HEK293 (cell line): ENCODE data around the gene PPP4R1.

Experiments
- CTCF ChIP-seq: fragments of 450-650 bp; formaldehyde crosslinking; IDR thresholded peaks from 2 replicates; pipeline ENCODE4 v1.5.1; 2016; ENCODE audit warnings: missing biosample characterization, missing genetic modification characterization
- MYNN ChIP-seq: fragments of 450-650 bp; formaldehyde crosslinking; IDR thresholded peaks from 2 replicates; pipeline ENCODE4 v1.5.1; 2016; ENCODE audit warnings: missing biosample characterization, missing genetic modification characterization, borderline replicate concordance
- REST ChIP-seq: fragments of 450-650 bp; formaldehyde crosslinking; IDR thresholded peaks from 2 replicates; pipeline ENCODE4 v1.5.1; 2016; ENCODE audit warnings: missing biosample characterization, missing genetic modification characterization
- YY1 ChIP-seq: fragments of 450-650 bp; formaldehyde crosslinking; IDR thresholded peaks from 2 replicates; pipeline ENCODE4 v1.5.1; 2018; ENCODE audit warnings: missing biosample characterization, missing genetic modification characterization
- ZNF121 ChIP-seq: fragments of 450-650 bp; formaldehyde crosslinking; IDR thresholded peaks from 2 replicates; pipeline ENCODE4 v1.5.1; 2016; ENCODE audit warnings: missing biosample characterization, missing genetic modification characterization
- ZNF19 ChIP-seq: fragments of 450-650 bp; formaldehyde crosslinking; IDR thresholded peaks from 2 replicates; pipeline ENCODE4; 2016; ENCODE audit warnings: missing biosample characterization, missing genetic modification characterization, low read depth
- ZNF302 ChIP-seq: fragments of 450-650 bp; formaldehyde crosslinking; IDR thresholded peaks from 2 replicates; pipeline ENCODE4 v1.5.1; 2016; ENCODE audit warnings: missing biosample characterization, missing genetic modification characterization, low read depth
- ZNF324 ChIP-seq: fragments of 450-650 bp; formaldehyde crosslinking; IDR thresholded peaks from 2 replicates; pipeline ENCODE4 v1.5.1; 2016; ENCODE audit warnings: missing biosample characterization, missing genetic modification characterization
- ZNF704 ChIP-seq: fragments of 450-650 bp; formaldehyde crosslinking; IDR thresholded peaks from 2 replicates; pipeline ENCODE4 v1.5.1; 2016; ENCODE audit warnings: missing biosample characterization, missing genetic modification characterization
- ZNF792 ChIP-seq: fragments of 450-650 bp; formaldehyde crosslinking; IDR thresholded peaks from 2 replicates; pipeline ENCODE4 v1.5.1; 2016; ENCODE audit warnings: missing biosample characterization, missing genetic modification characterization
- ZSCAN30 ChIP-seq: fragments of 450-650 bp; IDR thresholded peaks from 2 replicates; pipeline ENCODE4 v1.5.1; 2018; ENCODE audit warnings: missing biosample characterization, mild to moderate bottlenecking, missing genetic modification characterization, moderate library complexity

- no peak for TF ChIP-seq CTCF (tag by site-specific recombination)
- TF ChIP-seq ZNF704 (tag by site-specific recombination): no peak
- no peak for TF ChIP-seq ZNF19
- TF ChIP-seq REST: no peak
- no peak for TF ChIP-seq ZNF302 (tag by site-specific recombination)
- TF ChIP-seq ZNF121 (tag by site-specific recombination): no peak
- TF ChIP-seq YY1 (tag by site-specific recombination): no peak
- TF ChIP-seq ZNF324 (tag by site-specific recombination): no peak
- TF ChIP-seq MYNN (tag by site-specific recombination): no peak
- TF ChIP-seq ZSCAN30 (tag by site-specific recombination): no peak
- no peak for TF ChIP-seq ZNF792 (tag by site-specific recombination)
These were observed 43.8 kb upstream of the PPP4R1 start for GRCh38 chr18:9658087-9658641.
